Right lung (tissue), 5 donors: ENCODE results near the gene RBBP9. TPM values are rescaled to one million over a fixed set of nuclear protein-coding genes. Genes with fewer than 3 reads are reported as not detected.
"Not testable (repeated sequence)": the region's sequence is repeated elsewhere in the genome, so short reads cannot be mapped to it uniquely, and the experiment has no call there.

Source experiments
- DNase-seq, 2 donors: peaks; one replicate each; pipeline ENCODE4 v3.0.0-alpha.2; 2013
- polyA plus RNA-seq, 5 donors: library from polyadenylated mRNA; unstranded; fragments of 120-200 nt; gene quantifications; one replicate each; pipeline versions ENCODE4 v1.2.1 to v1.2.3, GENCODE V29; 2013; ENCODE audit warnings: inconsistent platforms in 1 of 5, low replicate concordance in 1 of 5; ENCODE audit not compliant: insufficient read length in 5 of 5, insufficient read depth in 1 of 5

RBBP9 gene
- polyA plus RNA-seq, 5 donors: 25.9 to 38.2 (median 34.3) TPM

DNA sequence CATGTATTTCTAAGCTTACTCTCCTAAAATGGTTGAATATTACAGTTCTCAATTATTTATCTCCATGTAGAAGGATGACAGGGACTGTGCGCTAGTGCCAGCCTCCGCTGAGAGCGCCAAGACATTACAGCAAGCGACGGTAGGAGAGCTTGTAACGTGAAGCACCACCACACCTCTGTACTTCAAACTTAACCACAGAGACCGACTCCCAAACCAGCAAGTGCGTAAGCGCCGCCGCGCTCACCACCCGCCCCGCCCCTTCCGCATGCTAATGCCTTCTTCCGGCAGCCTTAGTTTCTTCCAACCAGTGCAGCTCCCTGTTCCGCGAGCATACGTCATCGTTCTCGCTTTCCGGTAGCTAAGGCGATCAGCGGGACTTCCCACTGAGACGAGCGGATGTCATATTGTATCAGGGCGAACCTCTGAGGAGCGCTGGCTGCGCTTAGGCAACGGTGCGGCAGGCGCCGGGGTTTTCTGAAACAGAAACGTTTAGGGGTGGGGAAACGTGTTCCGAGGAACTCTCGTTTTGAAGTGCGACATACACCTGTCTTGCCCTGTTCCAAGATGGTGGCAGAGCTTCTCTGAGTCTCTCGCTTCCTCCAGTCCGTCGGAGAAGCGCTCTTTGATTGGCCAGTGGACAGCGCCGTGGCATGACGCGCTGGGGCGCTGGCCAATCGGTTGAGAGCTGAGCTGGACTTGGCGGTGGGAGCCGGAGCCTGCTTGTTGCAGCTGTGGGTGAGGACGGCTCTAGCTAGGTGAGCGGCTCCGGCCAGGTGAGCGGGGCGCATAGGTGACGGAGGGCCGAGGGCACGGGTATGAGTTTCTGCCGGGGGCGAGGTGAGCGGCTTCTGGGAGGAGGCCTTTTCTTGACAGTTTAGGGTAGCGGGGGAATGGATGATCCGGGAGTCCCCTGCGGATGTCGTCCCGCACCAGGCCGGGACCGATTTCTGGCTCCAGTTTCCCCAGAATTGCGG, 10.5 kb upstream of the RBBP9 start, which contains the start of gene SEC23B:
Gene SEC23B, plus strand, starts transcription at position 723 of the 974 bp plus-strand sequence. CDS start 2,896 bp downstream, outside the sequence.
- DNase-seq: peak; percentile 97

- peak in 1 of 2 donors; percentile 9 for DNase-seq
Observed at GRCh38 chr20:18506744-18507143, 9.7 kb upstream of the RBBP9 start.

DNA sequence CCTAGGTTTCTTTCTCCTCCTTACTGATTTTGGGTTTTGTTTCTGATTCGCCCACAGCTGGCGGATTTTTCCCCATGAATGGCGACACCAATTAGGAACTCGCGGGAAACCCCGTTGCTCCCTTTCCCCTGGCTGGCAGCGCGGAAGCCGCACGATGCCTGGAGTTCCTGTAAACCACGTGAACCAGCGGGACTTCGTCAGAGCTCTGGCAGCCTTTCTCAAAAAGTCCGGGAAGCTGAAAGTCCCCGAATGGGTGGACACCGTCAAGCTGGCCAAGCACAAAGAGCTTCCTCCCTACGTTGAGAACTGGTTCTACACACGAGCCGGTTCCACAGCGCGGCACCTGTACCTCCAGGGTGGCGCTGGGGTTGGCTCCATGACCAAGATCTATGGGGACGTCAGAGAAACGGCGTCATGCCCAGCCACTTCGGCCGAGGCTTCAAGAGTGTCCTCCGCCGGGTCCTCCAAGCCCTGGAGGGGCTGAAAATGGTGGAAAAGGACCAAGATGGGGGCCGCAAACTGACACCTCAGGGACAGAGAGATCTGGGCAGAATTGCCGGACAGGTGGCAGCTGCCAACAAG, 7.5 kb upstream of the RBBP9 start:
- DNase-seq: no peak

DNA sequence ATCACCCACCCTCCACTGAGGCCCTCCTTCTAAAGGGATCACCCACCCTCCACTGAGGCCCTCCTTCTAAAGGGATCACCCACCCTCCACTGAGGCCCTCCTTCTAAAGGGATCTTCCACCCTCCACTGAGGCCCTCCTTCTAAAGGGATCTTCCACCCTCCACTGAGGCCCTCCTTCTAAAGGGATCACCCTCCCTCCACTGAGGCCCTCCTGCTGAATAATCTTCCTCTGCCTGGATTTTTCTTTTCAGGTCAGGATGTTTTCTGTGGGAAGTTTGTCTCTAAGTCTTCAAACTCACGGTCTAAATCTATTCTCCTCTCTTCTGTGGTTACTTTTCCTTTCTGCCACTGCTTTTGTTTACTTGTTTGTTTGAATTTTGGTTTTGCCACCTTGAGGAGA, 4.6 kb upstream of the RBBP9 start:
- DNase-seq: not testable (repeated sequence)

DNA sequence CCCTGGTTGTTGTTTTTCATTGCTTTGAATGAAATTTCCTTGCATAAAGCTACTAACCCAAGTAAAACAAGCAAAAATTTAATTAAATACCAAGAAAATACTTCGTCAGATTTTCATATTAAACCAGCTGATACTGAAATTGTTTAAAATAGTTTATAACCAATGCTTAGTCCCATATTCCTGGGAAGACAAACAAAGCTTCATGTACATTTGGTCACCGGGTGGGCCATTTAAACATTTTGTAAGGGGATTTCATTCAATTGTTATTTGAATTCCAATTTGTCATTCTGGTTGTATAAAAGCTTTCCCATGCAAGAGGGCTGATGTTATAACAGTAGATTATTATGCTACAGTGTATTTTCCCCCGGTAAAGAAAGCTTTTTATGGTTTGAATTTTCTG, 578 bp upstream of the RBBP9 start:
- DNase-seq: no peak

DNA sequence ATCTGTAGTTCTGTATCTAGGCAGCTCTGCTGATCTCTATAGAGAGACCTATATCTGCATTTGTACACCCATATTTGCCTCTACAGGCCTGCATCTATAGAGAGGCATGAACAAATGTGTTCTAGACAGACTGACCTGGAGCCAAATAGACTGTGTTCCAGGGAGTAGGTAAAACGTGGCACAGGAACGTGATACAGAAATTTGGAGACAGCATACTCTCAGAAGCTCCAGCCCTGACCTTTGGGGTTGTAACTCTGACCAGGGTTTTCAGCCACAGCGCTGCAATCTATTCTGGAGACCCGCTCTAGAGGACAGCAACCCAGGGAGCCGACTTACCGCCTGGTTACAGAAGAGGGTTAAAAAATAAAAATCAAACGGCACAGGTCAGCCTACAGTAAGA, 983 bp downstream of the RBBP9 start:
- no peak for DNase-seq

DNA sequence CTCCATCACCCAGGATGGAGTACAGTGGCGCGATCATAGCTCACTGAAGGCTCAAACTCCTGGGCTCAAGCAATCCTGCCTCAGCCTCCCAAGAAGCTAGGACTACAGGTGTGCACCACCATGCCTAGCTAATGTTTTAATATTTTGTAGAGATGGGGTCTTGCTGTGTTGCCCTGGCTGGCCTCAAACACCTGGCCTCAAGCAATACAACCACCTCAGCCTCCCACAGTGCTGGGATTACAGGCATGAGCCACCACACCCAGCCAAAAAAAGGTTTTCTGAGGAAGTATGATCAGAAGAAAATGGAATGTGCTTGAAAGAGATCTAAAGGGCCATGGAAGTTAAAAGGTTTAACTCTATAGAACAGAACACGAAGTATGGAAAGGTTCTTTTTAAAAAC, 8.7 kb downstream of the RBBP9 start:
- DNase-seq: no peak

- no peak for DNase-seq
Observed at GRCh38 chr20:18481596-18481995, 15.4 kb downstream of the RBBP9 start.

DNA sequence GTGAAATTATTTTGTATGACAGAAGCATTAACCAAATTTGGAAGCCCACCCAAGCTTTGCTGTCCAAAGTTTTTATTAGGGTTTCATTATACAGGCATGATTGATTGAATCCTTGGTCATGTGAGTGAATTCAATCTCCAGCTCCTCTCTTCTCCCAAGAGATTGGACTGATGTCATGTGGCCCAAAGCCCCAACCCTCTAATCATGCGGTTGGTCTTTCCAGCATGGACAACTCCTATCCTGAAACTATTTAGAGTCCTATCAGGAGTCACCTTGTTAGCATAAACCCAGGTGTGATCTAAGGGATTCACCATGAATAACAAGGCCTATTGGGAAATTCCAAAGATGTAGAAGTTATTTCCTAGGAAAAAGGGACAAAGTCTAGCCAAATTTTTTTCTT, 19.2 kb downstream of the RBBP9 start:
- DNase-seq: no peak

DNA sequence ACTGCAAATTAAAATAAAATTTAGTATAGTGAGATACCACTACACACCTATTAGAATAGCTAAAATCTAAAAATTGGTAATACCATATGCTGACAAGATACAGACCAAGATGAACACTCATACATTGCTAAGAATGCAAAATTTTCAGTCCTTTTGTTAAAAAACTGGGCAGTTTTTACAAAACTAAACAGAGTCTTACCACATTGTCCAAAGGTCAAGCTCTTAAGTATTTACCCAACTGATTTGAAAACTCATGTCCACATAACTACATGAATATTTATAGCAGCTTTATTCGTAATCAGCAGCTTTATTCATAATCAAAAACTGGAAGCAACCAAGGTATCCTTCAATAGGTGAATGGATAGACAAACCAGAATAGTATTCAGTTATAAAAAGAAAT, 19.8 kb downstream of the RBBP9 start:
- DNase-seq: no peak

- DNase-seq: peak; percentile 96 to 97
Observed at GRCh38 chr20:18466894-18467730, 29.9 kb downstream of the RBBP9 start, which contains the start of the genes DZANK1 and POLR3F. Gene DZANK1, minus strand, starts transcription at chr20:18467030. Its CDS starts 1,672 bp downstream, at chr20:18465358. Gene POLR3F, plus strand, starts transcription at chr20:18467390. Its CDS starts 117 bp downstream, at chr20:18467507.

- no peak for DNase-seq
Observed at GRCh38 chr20:18466574-18466893, 30.5 kb downstream of the RBBP9 start.

GRCh38 chr20:18465536-18466200, 31.4 kb downstream of the RBBP9 start:
- DNase-seq: no peak

DNA sequence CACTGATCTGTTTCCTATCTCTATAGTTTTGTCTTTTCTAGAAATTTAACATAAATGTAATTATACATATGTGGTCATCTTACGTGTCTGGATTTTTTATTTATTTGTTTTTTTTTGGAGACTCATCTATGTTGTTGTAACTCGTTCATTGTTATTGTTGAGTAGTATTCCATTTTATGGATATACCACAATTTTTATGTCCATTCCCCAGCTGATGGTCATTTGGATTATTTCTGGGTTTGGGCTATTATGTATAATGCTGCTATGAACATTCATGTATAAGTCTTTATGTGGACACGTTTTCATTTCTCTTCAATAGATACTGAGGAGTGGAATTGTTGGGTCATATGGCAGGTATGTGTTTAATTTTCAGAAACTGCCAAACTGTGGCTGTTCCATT, 40.4 kb downstream of the RBBP9 start:
- no peak for DNase-seq

GRCh38 chr20:18443886-18444285, 53.1 kb downstream of the RBBP9 start:
- peak; percentile 15 to 16 for DNase-seq

DNA sequence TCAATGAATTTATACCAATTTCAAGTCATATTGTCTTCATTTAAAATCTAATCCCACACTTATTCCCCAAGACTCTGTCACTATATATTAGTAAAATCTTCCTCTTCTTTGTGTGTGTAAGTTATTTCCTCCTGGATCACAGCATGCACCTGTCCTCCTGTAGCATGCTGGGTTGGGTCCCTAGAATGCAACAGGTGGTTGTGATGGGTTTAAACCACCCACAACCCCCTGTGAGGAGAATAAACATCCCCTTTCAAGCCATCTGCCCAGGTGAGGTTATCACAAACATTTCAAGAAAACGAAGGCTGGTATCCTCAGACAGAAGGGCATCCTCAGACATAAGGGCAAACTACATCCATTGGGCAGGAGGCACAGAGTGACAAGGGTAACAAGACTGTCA, 56.6 kb downstream of the RBBP9 start:
- no peak for DNase-seq

DNA sequence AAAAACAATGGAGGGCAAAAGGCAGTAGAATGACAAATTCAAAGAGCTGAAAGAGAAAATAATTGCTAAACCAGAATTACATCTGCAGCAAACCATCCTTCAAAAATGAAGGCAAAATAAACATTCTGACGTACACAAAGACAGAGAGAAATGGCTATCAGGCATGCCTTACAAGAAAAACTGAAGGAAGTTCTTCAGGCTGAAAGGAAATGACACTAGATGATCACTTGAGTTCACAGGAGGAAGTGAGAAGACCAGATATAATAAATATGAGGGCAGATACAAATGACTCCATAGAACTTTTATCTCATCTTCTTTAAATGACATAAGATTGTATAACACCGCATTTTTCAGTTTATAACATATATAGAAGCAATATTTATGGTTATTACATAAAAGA, 60.2 kb downstream of the RBBP9 start:
- no peak for DNase-seq
